SH-SY5Y (cell line): ENCODE measurements around the gene RABGAP1.

Experiments used
- GATA2 ChIP-seq: IDR thresholded peaks from 2 replicates; pipeline ENCODE4 v1.6.1; 2011; ENCODE audit warnings: mild to moderate bottlenecking, low read depth, low read length
- GATA3 ChIP-seq: IDR thresholded peaks from 2 replicates; pipeline ENCODE4 v1.6.1; 2011; ENCODE audit warnings: low read depth, mild to moderate bottlenecking, low read length, moderate library complexity

- TF ChIP-seq GATA3 (no peak), GATA2 (peak; percentile 68)
These were observed 172.4 kb downstream of the RABGAP1 start for GRCh38 chr9:123113185-123113584.
